GM12878 (cell line): Measurements from ENCODE around the gene RASAL1. TPM values are rescaled to one million over a fixed set of nuclear protein-coding genes. Genes with fewer than 3 reads are reported as not detected.

Experiments used
- ATAC-seq: fragments of 200-7000 bp; cut with Tn5 transposase; 3 replicates; pipeline ENCODE4 v1.9.1; 2020; ENCODE audit warnings: mild to moderate bottlenecking, moderate library complexity
- BruUV-seq: library from RNA; stranded (reverse); fragments of 400-500 nt; replicated peaks from 2 replicates; lab custom pipeline; 2021; lab: Mats Ljungman, UMichigan
- CTCF ChIA-PET: fragments of 300-600 bp; sonication (Branson Sonifier 250); formaldehyde crosslinking; extraction: SDS; loops from one replicate; lab custom pipeline; 2021; ENCODE audit warnings: inconsistent platforms; lab: Yijun Ruan, JAX
- POLR2A ChIA-PET: fragments of 350-600 bp; formaldehyde crosslinking; extraction: SDS; loops from one replicate; lab custom pipeline; 2021; ENCODE audit warnings: inconsistent platforms; lab: Charles Lee
- RAD21 ChIA-PET: fragments of 300-600 bp; sonication (Branson Sonifier 250); formaldehyde crosslinking; loops from one replicate; lab custom pipeline; 2023; ENCODE audit warnings: antibody characterized with exemption; ENCODE audit not compliant: unreplicated experiment; lab: Charles Lee
- SMC1A ChIA-PET: fragments of 300-600 bp; sonication (Branson Sonifier 250); formaldehyde crosslinking; loops from one replicate; lab custom pipeline; 2023; ENCODE audit not compliant: unreplicated experiment, uncharacterized antibody; lab: Charles Lee
- DNase-seq: peaks from one replicate; pipeline ENCODE4 v3.0.0-alpha.2; 2011; ENCODE audit warnings: low read depth, low spot score
- FAIRE-seq: peaks from 3 replicates; lab custom pipeline; 2011; peaks lifted over from hg19 to GRCh38; lab: Jason Lieb, UNC
- H2AFZ ChIP-seq: 2 replicates; pipeline ENCODE4 v1.6.0; 2011; ENCODE audit warnings: low read depth, low read length, control low read depth; ENCODE audit not compliant: control insufficient read depth
- H3K27ac ChIP-seq: 2 replicates; pipeline ENCODE4 v1.5.1; 2011; ENCODE audit warnings: control low read depth; ENCODE audit not compliant: control insufficient read depth, insufficient read depth
- H3K27me3 ChIP-seq, 2 experiments: replicated peaks in 1 of 2; 2 replicates each; pipeline versions ENCODE4 v1.6.0 to v1.6.1; 2011; ENCODE audit warnings: low read length in 1 of 2; ENCODE audit not compliant: control insufficient read depth in 2 of 2, insufficient read depth in 2 of 2
- H3K36me3 ChIP-seq, 2 experiments: 2 replicates each; pipeline ENCODE4 v1.5.1; 2011; ENCODE audit warnings: low read length in 1 of 2; ENCODE audit not compliant: control insufficient read depth in 2 of 2, insufficient read depth in 2 of 2
- H3K4me1 ChIP-seq: 2 replicates; pipeline ENCODE4 v1.6.1; 2011; ENCODE audit warnings: mild to moderate bottlenecking, low read length, moderate library complexity, mixed read lengths; ENCODE audit not compliant: control insufficient read depth, insufficient read depth
- H3K4me2 ChIP-seq: 2 replicates; pipeline ENCODE4 v1.6.0; 2011; ENCODE audit warnings: control low read depth; ENCODE audit not compliant: control insufficient read depth, insufficient read depth
- H3K4me3 ChIP-seq: fragments of 200-600 bp; sonication (generic); 2 replicates; pipeline ENCODE4 v1.5.1; 2016
- H3K79me2 ChIP-seq: 2 replicates; pipeline ENCODE4 v1.6.0; 2011; ENCODE audit warnings: low read length; ENCODE audit not compliant: control insufficient read depth, insufficient read depth
- H3K9ac ChIP-seq: 2 replicates; pipeline ENCODE4 v1.8.0; 2011; ENCODE audit warnings: low read length, control low read depth, mixed read lengths; ENCODE audit not compliant: control insufficient read depth, insufficient read depth
- H3K9me3 ChIP-seq: replicated peaks from 3 replicates; pipeline ENCODE4 v1.5.1; 2011; ENCODE audit warnings: mild to moderate bottlenecking, low read length; ENCODE audit not compliant: control insufficient read depth, insufficient read depth
- H4K20me1 ChIP-seq: 2 replicates; pipeline ENCODE4 v1.6.0; 2011; ENCODE audit not compliant: control insufficient read depth, insufficient read depth
- CHD2 ChIP-seq: IDR thresholded peaks from 2 replicates; pipeline ENCODE4 v1.6.1; 2011; ENCODE audit warnings: low read depth, low read length, improper control_type of control experiment, borderline replicate concordance
- CREB1 ChIP-seq: IDR thresholded peaks from 2 replicates; pipeline ENCODE4 v1.6.1; 2012; ENCODE audit warnings: low read depth, mild to moderate bottlenecking, inconsistent platforms
- DPF2 ChIP-seq: fragments of 450-650 bp; IDR thresholded peaks from 2 replicates; pipeline ENCODE4 v1.6.1; 2017; ENCODE audit warnings: mild to moderate bottlenecking
- EED ChIP-seq: sonication (generic); IDR thresholded peaks from 2 replicates; pipeline ENCODE4 v1.6.1; 2016; ENCODE audit warnings: antibody characterized with exemption, low read depth
- EZH2 ChIP-seq: IDR thresholded peaks from 2 replicates; pipeline ENCODE4 v1.6.1; 2012; ENCODE audit warnings: low read depth, mild to moderate bottlenecking, control low read depth, inconsistent platforms, low read length, borderline replicate concordance; ENCODE audit not compliant: control insufficient read depth
- NBN ChIP-seq: fragments of 450-650 bp; IDR thresholded peaks from 2 replicates; pipeline ENCODE4 v1.6.1; 2016
- PAX5 ChIP-seq: IDR thresholded peaks from 2 replicates; pipeline ENCODE4 v1.6.1; 2011; ENCODE audit warnings: low read depth, low read length, borderline replicate concordance
- POU2F2 ChIP-seq: IDR thresholded peaks from 3 replicates; pipeline ENCODE4 v1.6.1; 2011; ENCODE audit warnings: low read depth, mild to moderate bottlenecking, low read length, borderline replicate concordance
- RBBP5 ChIP-seq: fragments of 200-600 bp; sonication (generic); conservative IDR thresholded peaks from 2 replicates; pipeline ENCODE4 v1.6.1; 2016
- RELA ChIP-seq: fragments of 450-650 bp; IDR thresholded peaks from 2 replicates; pipeline ENCODE4 v1.8.0; 2014; ENCODE audit warnings: borderline replicate concordance; ENCODE audit not compliant: partially characterized antibody
- SMARCA5 ChIP-seq: fragments of 450-650 bp; IDR thresholded peaks from 2 replicates; pipeline ENCODE4 v1.6.1; 2017; ENCODE audit warnings: mild to moderate bottlenecking
- SREBF2 ChIP-seq: IDR thresholded peaks from 2 replicates; pipeline ENCODE4 v1.6.1; 2012; ENCODE audit warnings: mild to moderate bottlenecking, low read length
- TAF1 ChIP-seq: IDR thresholded peaks from 2 replicates; pipeline ENCODE4 v1.6.1; 2011; ENCODE audit warnings: mild to moderate bottlenecking, low read depth, low read length, borderline replicate concordance
- WRNIP1 ChIP-seq: IDR thresholded peaks from 2 replicates; pipeline ENCODE4 v1.6.1; 2011; ENCODE audit warnings: low read depth, low read length, improper control_type of control experiment, borderline replicate concordance
- WGBS: methylation state at CpG from one replicate; pipeline ENCODE4 v1.1.6; 2016; ENCODE audit warnings: low lambda C conversion rate; ENCODE audit not compliant: insufficient replicate concordance, insufficient coverage; ENCODE audit errors: missing lambda C conversion rate; 5-methylcytosine and 5-hydroxymethylcytosine counted together
- in situ Hi-C: fragments of 300-500 bp; cut with MboI; formaldehyde crosslinking; loops from 9 replicates; pipeline ENCODE4 v1.14.3; 2018; ENCODE audit warnings: mixed read lengths
- intact Hi-C: fragments of 100-400 bp; cut with micrococcal nuclease; formaldehyde crosslinking; loops from one replicate; pipeline ENCODE4 v1.14.2; 2022; ENCODE audit not compliant: unreplicated experiment
- polyA plus RNA-seq, 11 experiments: library from polyadenylated mRNA; depleted of rRNA in 4 of 11; unstranded in 6 of 11; stranded (reverse) in 5 of 11; fragments of >200 nt; fragmentation: Nextera tagmentation in 4 of 11; fragmentation: Illumina TruSeq in 1 of 11; extraction: Ambion mirVana in 4 of 11; extraction: Trizol in 1 of 11; gene quantifications; 1 replicate in 1 of 11; 2 replicates in 10 of 11; pipeline versions ENCODE4 v1.2.1 to v1.2.3, GENCODE V29; 2011 to 2016; ENCODE audit warnings: inconsistent platforms in 2 of 11, missing spikeins in 2 of 11, low read depth in 1 of 11
- total RNA-seq, 4 experiments: library from RNA; depleted of rRNA in 3 of 4; stranded (reverse); fragments of >200 nt in 3 of 4; fragmentation: Illumina TruSeq in 1 of 4; extraction: Trizol in 1 of 4; gene quantifications; 2 replicates each; pipeline versions ENCODE4 v1.2.1 to v1.2.3, GENCODE V29; 2013 to 2021
- TF ChIP-seq, protein P1 (sequence below): fragments of 450-650 bp; IDR thresholded peaks from 2 replicates; pipeline ENCODE4 v1.6.1; 2017; ENCODE audit warnings: mild to moderate bottlenecking, moderate library complexity
- TF ChIP-seq, protein P2 (sequence below): fragments of 150-350 bp; IDR thresholded peaks from 2 replicates; pipeline ENCODE4 v1.6.1; 2014; ENCODE audit warnings: mild to moderate bottlenecking, low read depth, low read length
- TF ChIP-seq, protein P3 (sequence below): fragments of 450-650 bp; IDR thresholded peaks from 2 replicates; pipeline ENCODE4 v1.6.1; 2017; ENCODE audit warnings: borderline replicate concordance

The RASAL1 gene
- total and polyA plus RNA-seq, 10 of the 15 experiments (the other 5 are each of a cell fraction or from before 2014, with no cell fraction given), result 0.12 to 1.0 (median 0.52) TPM; not detected in 6

DNA sequence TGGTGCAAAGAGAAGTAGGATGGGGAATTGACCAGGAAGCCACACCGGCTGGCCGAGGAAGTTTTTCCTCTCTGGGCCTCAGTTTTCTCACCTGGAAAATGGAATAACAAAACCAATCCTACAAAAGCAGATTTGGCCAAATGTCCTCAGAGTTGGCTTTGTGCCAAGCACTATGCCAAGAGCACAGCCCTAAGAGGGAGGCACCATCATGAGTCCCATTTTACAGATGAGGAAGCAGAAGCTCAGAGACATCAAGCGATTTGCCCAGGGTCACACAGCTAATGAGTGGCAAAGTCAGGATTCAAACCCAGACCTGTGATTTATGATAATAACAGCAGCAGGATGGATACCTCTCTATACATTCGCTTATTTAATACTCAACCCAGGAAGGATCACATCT lies 27.3 kb downstream of the RASAL1 start (continued):
- TF ChIP-seq POU2F2 (no peak), RELA (no peak)
- TF ChIP-seq, protein P1, sequence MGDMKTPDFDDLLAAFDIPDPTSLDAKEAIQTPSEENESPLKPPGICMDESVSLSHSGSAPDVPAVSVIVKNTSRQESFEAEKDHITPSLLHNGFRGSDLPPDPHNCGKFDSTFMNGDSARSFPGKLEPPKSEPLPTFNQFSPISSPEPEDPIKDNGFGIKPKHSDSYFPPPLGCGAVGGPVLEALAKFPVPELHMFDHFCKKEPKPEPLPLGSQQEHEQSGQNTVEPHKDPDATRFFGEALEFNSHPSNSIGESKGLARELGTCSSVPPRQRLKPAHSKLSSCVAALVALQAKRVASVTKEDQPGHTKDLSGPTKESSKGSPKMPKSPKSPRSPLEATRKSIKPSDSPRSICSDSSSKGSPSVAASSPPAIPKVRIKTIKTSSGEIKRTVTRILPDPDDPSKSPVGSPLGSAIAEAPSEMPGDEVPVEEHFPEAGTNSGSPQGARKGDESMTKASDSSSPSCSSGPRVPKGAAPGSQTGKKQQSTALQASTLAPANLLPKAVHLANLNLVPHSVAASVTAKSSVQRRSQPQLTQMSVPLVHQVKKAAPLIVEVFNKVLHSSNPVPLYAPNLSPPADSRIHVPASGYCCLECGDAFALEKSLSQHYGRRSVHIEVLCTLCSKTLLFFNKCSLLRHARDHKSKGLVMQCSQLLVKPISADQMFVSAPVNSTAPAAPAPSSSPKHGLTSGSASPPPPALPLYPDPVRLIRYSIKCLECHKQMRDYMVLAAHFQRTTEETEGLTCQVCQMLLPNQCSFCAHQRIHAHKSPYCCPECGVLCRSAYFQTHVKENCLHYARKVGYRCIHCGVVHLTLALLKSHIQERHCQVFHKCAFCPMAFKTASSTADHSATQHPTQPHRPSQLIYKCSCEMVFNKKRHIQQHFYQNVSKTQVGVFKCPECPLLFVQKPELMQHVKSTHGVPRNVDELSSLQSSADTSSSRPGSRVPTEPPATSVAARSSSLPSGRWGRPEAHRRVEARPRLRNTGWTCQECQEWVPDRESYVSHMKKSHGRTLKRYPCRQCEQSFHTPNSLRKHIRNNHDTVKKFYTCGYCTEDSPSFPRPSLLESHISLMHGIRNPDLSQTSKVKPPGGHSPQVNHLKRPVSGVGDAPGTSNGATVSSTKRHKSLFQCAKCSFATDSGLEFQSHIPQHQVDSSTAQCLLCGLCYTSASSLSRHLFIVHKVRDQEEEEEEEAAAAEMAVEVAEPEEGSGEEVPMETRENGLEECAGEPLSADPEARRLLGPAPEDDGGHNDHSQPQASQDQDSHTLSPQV, result no peak
- TF ChIP-seq, protein P2, sequence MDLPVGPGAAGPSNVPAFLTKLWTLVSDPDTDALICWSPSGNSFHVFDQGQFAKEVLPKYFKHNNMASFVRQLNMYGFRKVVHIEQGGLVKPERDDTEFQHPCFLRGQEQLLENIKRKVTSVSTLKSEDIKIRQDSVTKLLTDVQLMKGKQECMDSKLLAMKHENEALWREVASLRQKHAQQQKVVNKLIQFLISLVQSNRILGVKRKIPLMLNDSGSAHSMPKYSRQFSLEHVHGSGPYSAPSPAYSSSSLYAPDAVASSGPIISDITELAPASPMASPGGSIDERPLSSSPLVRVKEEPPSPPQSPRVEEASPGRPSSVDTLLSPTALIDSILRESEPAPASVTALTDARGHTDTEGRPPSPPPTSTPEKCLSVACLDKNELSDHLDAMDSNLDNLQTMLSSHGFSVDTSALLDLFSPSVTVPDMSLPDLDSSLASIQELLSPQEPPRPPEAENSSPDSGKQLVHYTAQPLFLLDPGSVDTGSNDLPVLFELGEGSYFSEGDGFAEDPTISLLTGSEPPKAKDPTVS, result no peak

DNA sequence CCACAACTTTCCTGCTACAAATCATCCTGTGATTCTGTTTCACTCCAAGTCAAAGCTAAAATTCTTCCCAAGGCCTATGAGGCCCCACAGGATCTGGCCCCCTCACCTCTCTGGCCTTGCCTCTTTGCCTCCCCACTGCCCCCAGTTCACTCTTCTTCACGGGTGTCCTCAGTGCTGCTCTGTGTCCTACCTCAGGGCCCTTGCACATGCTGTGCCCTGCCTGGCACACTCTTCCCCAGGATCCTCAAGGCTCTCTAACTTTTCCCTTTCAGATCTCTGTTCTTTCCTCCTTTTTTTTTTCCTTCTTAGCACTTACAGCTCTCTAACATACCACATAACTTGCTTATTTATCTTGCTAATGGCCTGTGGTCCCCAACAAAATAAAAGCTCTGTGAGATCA lies 29.2 kb downstream of the RASAL1 start:
- ChIA-PET RAD21 (interaction anchor here (0.8 kb wide), 1 partner anchor 25 kb away, joined by 3 read pairs; no protein-coding TSS in a partner anchor), POLR2A (no interaction called here), SMC1A (interaction anchor here (1.1 kb wide), 1 partner anchor 71 kb away, joined by 3 read pairs; no protein-coding TSS in a partner anchor), CTCF (interaction anchor here (1.1 to 1.7 kb wide), 4 partner anchors 24 to 69 kb away, joined by 3 to 6 read pairs (median 4); no protein-coding TSS in a partner anchor)
- Histone ChIP-seq H3K27ac (no peak overlapping the region), H3K9ac (no peak overlapping the region), H4K20me1 (no peaks in the 10 kb centered on the region), H3K36me3 (no peaks in the 10 kb centered on the region), H2AFZ (no peak overlapping the region), H3K9me3 (no peaks in the 10 kb centered on the region), H3K79me2 (no peaks in the 10 kb centered on the region), H3K4me3 (no peak overlapping the region), H3K27me3 (no peaks in the 10 kb centered on the region), H3K4me1 (peaks cover 5% of the 10 kb centered on the region; the same call in 1 of the 2 replicates), H3K4me2 (no peak overlapping the region)
- TF ChIP-seq SMARCA5, result no peak
- TF ChIP-seq DPF2, result no peak
- TF ChIP-seq EED, result no peak
- no peak for TF ChIP-seq WRNIP1
- no peak for TF ChIP-seq CREB1
- no peak for TF ChIP-seq EZH2
- TF ChIP-seq PAX5, result no peak
- no peak for TF ChIP-seq NBN
- no peak for TF ChIP-seq CHD2
- TF ChIP-seq RBBP5, result no peak
- TF ChIP-seq TAF1, result no peak
- TF ChIP-seq SREBF2, result no peak
- TF ChIP-seq, protein P3, sequence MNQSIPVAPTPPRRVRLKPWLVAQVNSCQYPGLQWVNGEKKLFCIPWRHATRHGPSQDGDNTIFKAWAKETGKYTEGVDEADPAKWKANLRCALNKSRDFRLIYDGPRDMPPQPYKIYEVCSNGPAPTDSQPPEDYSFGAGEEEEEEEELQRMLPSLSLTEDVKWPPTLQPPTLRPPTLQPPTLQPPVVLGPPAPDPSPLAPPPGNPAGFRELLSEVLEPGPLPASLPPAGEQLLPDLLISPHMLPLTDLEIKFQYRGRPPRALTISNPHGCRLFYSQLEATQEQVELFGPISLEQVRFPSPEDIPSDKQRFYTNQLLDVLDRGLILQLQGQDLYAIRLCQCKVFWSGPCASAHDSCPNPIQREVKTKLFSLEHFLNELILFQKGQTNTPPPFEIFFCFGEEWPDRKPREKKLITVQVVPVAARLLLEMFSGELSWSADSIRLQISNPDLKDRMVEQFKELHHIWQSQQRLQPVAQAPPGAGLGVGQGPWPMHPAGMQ, result no peak
- BruUV-seq, result no TSS peak
- FAIRE-seq, result no peak
- DNase-seq, result no peak
- 31% methylated on average over 1 of the region's 1 CpG for WGBS
- ATAC-seq, result no peak
- intact Hi-C loops (loop anchor here (5.0 kb wide), 1 partner anchor 46 kb away; no protein-coding TSS in a partner anchor), in situ Hi-C loops (no loop called here)
